PFSK-1 (cell line): ENCODE results near the gene SWAP70.

Source experiments
- POLR2AphosphoS5 ChIP-seq: IDR thresholded peaks from 2 replicates; pipeline ENCODE4 v1.6.1; 2012; ENCODE audit warnings: low read depth, mild to moderate bottlenecking, control low read depth, low read length, moderate library complexity
- TAF1 ChIP-seq: IDR thresholded peaks from 2 replicates; pipeline ENCODE4 v1.6.1; 2012; ENCODE audit warnings: low read length, control low read depth, borderline replicate concordance; ENCODE audit not compliant: insufficient read depth
- TF ChIP-seq, protein P1 (sequence below), 2 experiments: IDR thresholded peaks; 2 replicates each; pipeline versions ENCODE4 v1.6.1 to v1.8.0; 2011 to 2012; ENCODE audit warnings: low read depth in 2 of 2, low read length in 2 of 2, control low read depth in 1 of 2, inconsistent platforms in 1 of 2, mild to moderate bottlenecking in 1 of 2, moderate library complexity in 1 of 2; ENCODE audit not compliant: insufficient read depth in 1 of 2

- TF ChIP-seq, protein P1, sequence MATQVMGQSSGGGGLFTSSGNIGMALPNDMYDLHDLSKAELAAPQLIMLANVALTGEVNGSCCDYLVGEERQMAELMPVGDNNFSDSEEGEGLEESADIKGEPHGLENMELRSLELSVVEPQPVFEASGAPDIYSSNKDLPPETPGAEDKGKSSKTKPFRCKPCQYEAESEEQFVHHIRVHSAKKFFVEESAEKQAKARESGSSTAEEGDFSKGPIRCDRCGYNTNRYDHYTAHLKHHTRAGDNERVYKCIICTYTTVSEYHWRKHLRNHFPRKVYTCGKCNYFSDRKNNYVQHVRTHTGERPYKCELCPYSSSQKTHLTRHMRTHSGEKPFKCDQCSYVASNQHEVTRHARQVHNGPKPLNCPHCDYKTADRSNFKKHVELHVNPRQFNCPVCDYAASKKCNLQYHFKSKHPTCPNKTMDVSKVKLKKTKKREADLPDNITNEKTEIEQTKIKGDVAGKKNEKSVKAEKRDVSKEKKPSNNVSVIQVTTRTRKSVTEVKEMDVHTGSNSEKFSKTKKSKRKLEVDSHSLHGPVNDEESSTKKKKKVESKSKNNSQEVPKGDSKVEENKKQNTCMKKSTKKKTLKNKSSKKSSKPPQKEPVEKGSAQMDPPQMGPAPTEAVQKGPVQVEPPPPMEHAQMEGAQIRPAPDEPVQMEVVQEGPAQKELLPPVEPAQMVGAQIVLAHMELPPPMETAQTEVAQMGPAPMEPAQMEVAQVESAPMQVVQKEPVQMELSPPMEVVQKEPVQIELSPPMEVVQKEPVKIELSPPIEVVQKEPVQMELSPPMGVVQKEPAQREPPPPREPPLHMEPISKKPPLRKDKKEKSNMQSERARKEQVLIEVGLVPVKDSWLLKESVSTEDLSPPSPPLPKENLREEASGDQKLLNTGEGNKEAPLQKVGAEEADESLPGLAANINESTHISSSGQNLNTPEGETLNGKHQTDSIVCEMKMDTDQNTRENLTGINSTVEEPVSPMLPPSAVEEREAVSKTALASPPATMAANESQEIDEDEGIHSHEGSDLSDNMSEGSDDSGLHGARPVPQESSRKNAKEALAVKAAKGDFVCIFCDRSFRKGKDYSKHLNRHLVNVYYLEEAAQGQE (IDR thresholded peaks at IDR 0.05; ENCODE audit: insufficient read depth in 1 of 2, low read depth in 2 of 2, low read length in 2 of 2) = no peak
- no peak for TF ChIP-seq POLR2AphosphoS5
- no peak for TF ChIP-seq TAF1
Observed at GRCh38 chr11:9710223-9710622, 46.3 kb downstream of the SWAP70 start.
